ENCODE results near the gene RGMA. TPM values are rescaled to one million over a fixed set of nuclear protein-coding genes. Genes with fewer than 3 reads are reported as not detected.
A peak's percentile ranks its signal among the peaks of the same experiment; 100 is the strongest.

The RGMA gene
- total RNA-seq, 1 donor from 2014 or later, result 21.6 TPM

GRCh38 chr15:93087825-93088199 is 1.2 kb downstream of the RGMA start:
- H3K36me3 ChIP-seq, result no peaks in the 10 kb centered on the region
- peaks cover 24% of the 10 kb centered on the region for H3K4me1 ChIP-seq
- H3K27me3 ChIP-seq, result no peaks in the 10 kb centered on the region
- H3K9me3 ChIP-seq, result no peaks in the 10 kb centered on the region
- no peak for DNase-seq (ENCODE audit: extremely low spot score in 2 of 2)
- peak overlapping the region; percentile 65 to 67 for H3K4me3 ChIP-seq
- peak overlapping the region; percentile 76 for H3K27ac ChIP-seq
- intact Hi-C loops (cut with DNase I), result no loop called here
- TF ChIP-seq CTCF (IDR thresholded peaks at IDR 0.05), result peak; percentile 60 to 88 (median 74)
- no peak for TF ChIP-seq POLR2A (IDR thresholded peaks at IDR 0.05)
- TF ChIP-seq POLR2AphosphoS5 (IDR thresholded peaks at IDR 0.05; ENCODE audit: insufficient read depth in 1 of 2, low read depth in 1 of 2), result peak in 1 of 2 donors; percentile 31

GRCh38 chr15:93086791-93087190 is 2.2 kb downstream of the RGMA start:
- no peaks in the 10 kb centered on the region for H3K9me3 ChIP-seq
- TF ChIP-seq CTCF (IDR thresholded peaks at IDR 0.05) (no peak), POLR2A (IDR thresholded peaks at IDR 0.05) (no peak), POLR2AphosphoS5 (IDR thresholded peaks at IDR 0.05; ENCODE audit: insufficient read depth in 1 of 2, low read depth in 1 of 2) (no peak)
- H3K4me3 ChIP-seq, result no peak overlapping the region
- no peaks in the 10 kb centered on the region for H3K27me3 ChIP-seq
- peaks cover 24% of the 10 kb centered on the region for H3K4me1 ChIP-seq
- DNase-seq (ENCODE audit: extremely low spot score in 2 of 2), result no peak
- H3K36me3 ChIP-seq, result no peaks in the 10 kb centered on the region
- intact Hi-C loops (cut with DNase I), result no loop called here
- no peak overlapping the region for H3K27ac ChIP-seq

- no peak for DNase-seq (ENCODE audit: extremely low spot score in 2 of 2)
- TF ChIP-seq POLR2AphosphoS5 (IDR thresholded peaks at IDR 0.05; ENCODE audit: insufficient read depth in 1 of 2, low read depth in 1 of 2) (no peak), POLR2A (IDR thresholded peaks at IDR 0.05) (no peak), CTCF (IDR thresholded peaks at IDR 0.05) (no peak)
- H3K27ac ChIP-seq, result peak overlapping the region; percentile 6
- intact Hi-C loops (cut with DNase I), result no loop called here
- no peaks in the 10 kb centered on the region for H3K27me3 ChIP-seq
- H3K4me1 ChIP-seq, result peaks cover 24% of the 10 kb centered on the region
- no peak overlapping the region for H3K4me3 ChIP-seq
- H3K36me3 ChIP-seq, result no peaks in the 10 kb centered on the region
- H3K9me3 ChIP-seq, result no peaks in the 10 kb centered on the region
These were observed 3.3 kb downstream of the RGMA start for GRCh38 chr15:93085692-93086091.

- H3K4me3 ChIP-seq, result no peak overlapping the region
- H3K9me3 ChIP-seq, result no peaks in the 10 kb centered on the region
- TF ChIP-seq POLR2A (IDR thresholded peaks at IDR 0.05) (no peak), POLR2AphosphoS5 (IDR thresholded peaks at IDR 0.05; ENCODE audit: insufficient read depth in 1 of 2, low read depth in 1 of 2) (no peak), CTCF (IDR thresholded peaks at IDR 0.05) (no peak)
- DNase-seq (ENCODE audit: extremely low spot score in 2 of 2), result no peak
- H3K27ac ChIP-seq, result no peak overlapping the region
- H3K4me1 ChIP-seq, result peaks cover 8% of the 10 kb centered on the region
- intact Hi-C loops (cut with DNase I), result no loop called here
- no peaks in the 10 kb centered on the region for H3K36me3 ChIP-seq
- H3K27me3 ChIP-seq, result no peaks in the 10 kb centered on the region
These were observed 6.2 kb downstream of the RGMA start for GRCh38 chr15:93082861-93083260.

- TF ChIP-seq POLR2AphosphoS5 (IDR thresholded peaks at IDR 0.05; ENCODE audit: insufficient read depth in 1 of 2, low read depth in 1 of 2) (no peak), POLR2A (IDR thresholded peaks at IDR 0.05) (no peak), CTCF (IDR thresholded peaks at IDR 0.05) (no peak)
- no peak for DNase-seq (ENCODE audit: extremely low spot score in 2 of 2)
- no peak overlapping the region for H3K27ac ChIP-seq
- H3K9me3 ChIP-seq, result no peaks in the 10 kb centered on the region
- H3K27me3 ChIP-seq, result no peaks in the 10 kb centered on the region
- intact Hi-C loops (cut with DNase I), result no loop called here
- H3K4me3 ChIP-seq, result no peak overlapping the region
- no peaks in the 10 kb centered on the region for H3K36me3 ChIP-seq
- H3K4me1 ChIP-seq, result no peaks in the 10 kb centered on the region
These were observed 7.6 kb downstream of the RGMA start for GRCh38 chr15:93081399-93081798.

All from vagina (tissue), 2 donors.